Urinary bladder (tissue), 4 donors: ENCODE data around the gene PPP4R2. TPM values are rescaled to one million over a fixed set of nuclear protein-coding genes. Genes with fewer than 3 reads are reported as not detected.

ENCODE experiments used
- DNase-seq: peaks from one replicate; pipeline ENCODE4 v3.0.0-alpha.2; 2015; ENCODE audit errors: extremely low spot score
- H3K27ac ChIP-seq: one replicate; pipeline ENCODE4 v1.5.1; 2013; ENCODE audit warnings: low read depth, mild to moderate bottlenecking, moderate library complexity
- H3K36me3 ChIP-seq: one replicate; pipeline ENCODE4 v1.6.1; 2013; ENCODE audit warnings: mild to moderate bottlenecking, moderate library complexity; ENCODE audit not compliant: insufficient read depth
- H3K4me1 ChIP-seq: one replicate; pipeline ENCODE4 v1.6.1; 2013; ENCODE audit warnings: mild to moderate bottlenecking, moderate library complexity; ENCODE audit not compliant: insufficient read depth
- H3K4me3 ChIP-seq: one replicate; pipeline ENCODE4 v1.5.1; 2013; ENCODE audit warnings: low read depth, low read length
- WGBS: extraction: QIAGEN DNeasy Blood & Tissue Kit; methylation state at CpG from one replicate; pipeline ENCODE4 v1.1.7; 2013; 5-methylcytosine and 5-hydroxymethylcytosine counted together
- polyA plus RNA-seq: library from polyadenylated mRNA; stranded (reverse); fragments of 200-250 nt; gene quantifications from one replicate; pipeline ENCODE4 v1.2.3, GENCODE V29; 2013
- total RNA-seq: library from RNA; depleted of rRNA; stranded (reverse); fragments of >200 nt; gene quantifications from one replicate; pipeline ENCODE4 v1.2.3, GENCODE V29; 2014
- donor health status: healthy with polysubstance abuse.
- donor health status: healthy.

Gene PPP4R2
- total and polyA plus RNA-seq, 2 donors: 15.4 to 132 TPM

DNA sequence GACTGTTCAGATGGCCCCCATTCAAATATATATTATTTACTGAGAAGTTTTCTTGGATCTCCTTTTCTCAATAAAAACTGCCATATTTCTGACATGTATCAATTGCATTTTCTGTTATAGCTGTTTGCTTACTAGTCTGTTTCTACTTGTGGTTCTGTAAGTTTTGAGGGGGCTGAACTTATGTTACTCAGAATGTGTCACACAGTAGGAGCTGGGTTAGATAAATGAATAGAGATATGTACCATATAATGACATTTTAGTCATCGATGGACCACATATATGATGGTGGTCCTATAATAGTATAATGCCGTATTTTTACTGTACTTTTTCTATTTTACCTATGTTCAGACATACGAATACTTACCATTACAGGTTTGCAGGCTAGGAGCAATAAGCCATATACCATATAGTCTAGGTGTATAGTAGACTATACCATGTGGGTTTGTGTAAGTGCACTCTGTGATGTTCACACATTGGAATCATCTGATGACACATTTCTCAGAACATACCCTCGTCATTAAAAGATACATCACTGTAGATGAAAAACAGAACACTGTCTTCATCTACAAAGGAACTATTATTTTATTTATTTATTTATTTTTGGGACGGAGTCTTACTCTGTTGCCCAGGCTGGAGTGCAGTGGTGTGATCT is 22.3 kb downstream of the PPP4R2 start:
- DNase-seq: no peak
- no peak overlapping the region for H3K27ac ChIP-seq
- no peak overlapping the region for H3K4me3 ChIP-seq
- H3K4me1 ChIP-seq: no peaks in the 10 kb centered on the region
- 67% methylated on average over 5 of the region's 5 CpGs for WGBS
- no peaks in the 10 kb centered on the region for H3K36me3 ChIP-seq

DNA sequence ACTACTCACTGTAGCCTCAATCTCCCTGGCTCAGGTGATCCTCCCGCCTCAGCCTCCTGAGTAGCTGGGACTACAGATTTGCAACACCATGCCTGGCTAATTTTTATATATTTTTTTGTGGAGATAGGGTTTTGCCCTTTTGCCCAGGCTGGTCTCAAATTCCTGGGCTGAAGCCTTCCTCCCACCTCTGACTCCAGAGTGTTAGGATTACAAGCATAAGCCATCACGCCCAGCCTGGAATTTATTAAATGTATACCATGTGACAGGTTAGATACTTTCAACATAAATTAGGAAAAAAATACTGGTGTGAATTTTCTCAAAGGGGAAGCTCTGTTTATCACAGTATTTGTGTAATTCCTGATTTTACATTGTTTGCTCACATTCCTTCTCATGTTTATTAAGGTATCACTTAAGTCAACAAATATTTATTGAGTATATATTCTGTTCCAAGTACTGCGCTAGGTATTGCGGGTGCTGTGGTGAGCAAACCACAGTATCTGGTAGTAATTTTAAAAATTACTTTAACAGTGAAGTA is 24.8 kb downstream of the PPP4R2 start:
- no peaks in the 10 kb centered on the region for H3K4me1 ChIP-seq
- DNase-seq: no peak
- 53% methylated on average over 4 of the region's 4 CpGs for WGBS
- H3K36me3 ChIP-seq: no peaks in the 10 kb centered on the region
- no peak overlapping the region for H3K27ac ChIP-seq
- H3K4me3 ChIP-seq: no peak overlapping the region

- no peak for DNase-seq
- H3K36me3 ChIP-seq: no peaks in the 10 kb centered on the region
- no peaks in the 10 kb centered on the region for H3K4me1 ChIP-seq
- H3K4me3 ChIP-seq: no peak overlapping the region
- no peak overlapping the region for H3K27ac ChIP-seq
Measured at GRCh38 chr3:73024836-73025235, 28.2 kb downstream of the PPP4R2 start.

DNA sequence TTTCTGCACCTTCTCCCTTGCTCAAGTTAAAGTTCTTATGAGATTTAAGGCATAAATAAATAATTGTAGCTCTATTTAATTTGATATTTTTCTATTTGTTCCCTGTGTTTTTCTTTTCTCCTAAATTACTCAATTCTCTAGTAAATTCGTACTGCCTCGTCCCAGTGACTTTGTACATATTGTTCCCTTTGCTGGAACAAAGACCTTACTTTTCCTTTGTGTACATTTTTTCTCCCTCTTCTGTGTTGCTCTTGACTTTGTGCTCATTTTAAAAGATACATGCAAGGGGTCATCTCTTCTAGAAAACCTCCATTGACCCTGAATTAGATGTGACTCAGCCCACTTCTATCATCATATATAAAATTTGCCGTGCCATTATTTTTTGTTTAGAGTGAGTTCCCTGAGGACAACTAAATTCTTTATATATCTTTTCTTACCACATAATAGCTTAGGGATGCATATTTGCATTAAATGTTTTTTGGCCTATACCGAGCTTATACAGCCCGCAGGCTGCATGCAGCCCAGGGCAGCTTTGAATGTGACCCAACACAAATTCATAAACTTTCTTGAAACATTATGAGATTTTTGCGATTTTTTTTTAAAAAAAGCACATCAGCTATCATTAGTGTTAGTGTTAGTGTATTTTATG is 29.6 kb downstream of the PPP4R2 start:
- no peak for DNase-seq

GRCh38 chr3:73026760-73027113 is 30.1 kb downstream of the PPP4R2 start:
- WGBS: 98% methylated on average over 2 of the region's 2 CpGs
- Histone ChIP-seq H3K4me3 (no peak overlapping the region), H3K36me3 (no peaks in the 10 kb centered on the region), H3K4me1 (no peaks in the 10 kb centered on the region), H3K27ac (no peak overlapping the region)
- no peak for DNase-seq

More for the DNA sequence above, 29.6 kb downstream of the PPP4R2 start:
- WGBS: 65% methylated on average over 6 of the region's 6 CpGs
- Histone ChIP-seq H3K4me1 (no peaks in the 10 kb centered on the region), H3K27ac (no peak overlapping the region), H3K4me3 (no peak overlapping the region), H3K36me3 (no peaks in the 10 kb centered on the region)

DNA sequence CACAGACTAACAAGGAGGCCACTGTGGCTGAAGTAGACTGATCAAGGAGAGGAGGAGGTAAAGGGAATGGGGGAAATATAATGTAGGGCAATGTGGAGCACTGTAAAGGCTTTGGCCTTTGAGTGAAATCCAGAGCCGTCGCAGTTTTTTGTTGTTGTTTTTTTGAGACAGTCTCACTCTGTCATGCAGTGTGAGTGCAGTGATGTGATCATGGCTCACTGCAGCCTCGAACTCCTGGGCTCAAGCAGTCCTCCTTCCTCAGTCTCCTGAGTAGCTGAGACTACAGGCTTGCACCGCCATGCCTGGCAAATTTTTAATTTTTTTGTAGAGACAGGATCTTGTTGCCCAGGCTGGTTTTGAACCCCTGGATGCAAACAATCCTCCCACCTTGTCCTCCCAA is 32.2 kb downstream of the PPP4R2 start:
- Histone ChIP-seq H3K4me1 (no peaks in the 10 kb centered on the region), H3K27ac (no peak overlapping the region)

GRCh38 chr3:73029321-73029796 is 32.7 kb downstream of the PPP4R2 start:
- no peaks in the 10 kb centered on the region for H3K4me1 ChIP-seq

More for the DNA sequence above, 32.2 kb downstream of the PPP4R2 start:
- WGBS: 66% methylated on average over 4 of the region's 4 CpGs
- no peak for DNase-seq
- no peak overlapping the region for H3K4me3 ChIP-seq
- no peaks in the 10 kb centered on the region for H3K36me3 ChIP-seq

DNA sequence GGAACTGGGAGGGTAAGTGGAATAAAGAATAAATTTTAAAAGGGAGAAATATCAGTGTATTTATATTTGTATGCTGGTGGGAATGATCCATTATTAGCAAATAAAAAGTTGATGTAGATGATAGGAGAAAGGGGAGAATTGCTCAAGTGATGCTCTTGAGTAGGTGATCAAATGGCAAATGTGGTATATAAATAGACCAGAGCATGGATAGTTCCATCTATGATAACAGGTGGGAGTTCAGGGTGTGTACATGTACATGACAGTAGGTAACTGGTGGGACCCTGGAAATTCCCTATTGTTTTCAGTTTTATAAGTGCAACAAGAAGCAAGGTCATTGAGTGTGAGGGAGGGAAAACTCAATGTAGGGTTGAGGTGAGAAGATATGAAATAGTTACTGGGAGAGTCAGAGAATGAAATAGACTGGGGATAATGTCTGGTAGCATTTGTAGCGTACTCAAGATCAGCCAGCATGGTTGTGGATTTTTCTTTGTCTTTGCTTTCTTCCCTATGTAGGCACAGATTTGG is 33.5 kb downstream of the PPP4R2 start:
- WGBS: 90% methylated on average over 1 of the region's 1 CpG
- no peaks in the 10 kb centered on the region for H3K4me1 ChIP-seq
- no peak for DNase-seq
- H3K4me3 ChIP-seq: no peak overlapping the region
- H3K27ac ChIP-seq: no peak overlapping the region
- H3K36me3 ChIP-seq: no peaks in the 10 kb centered on the region

More at GRCh38 chr3:73029321-73029796, 32.7 kb downstream of the PPP4R2 start:
- Histone ChIP-seq H3K36me3 (no peaks in the 10 kb centered on the region), H3K4me3 (no peak overlapping the region), H3K27ac (no peak overlapping the region)
- no peak for DNase-seq
- WGBS: 17% methylated on average over 1 of the region's 1 CpG

- Histone ChIP-seq H3K36me3 (no peaks in the 10 kb centered on the region), H3K27ac (no peak overlapping the region), H3K4me1 (no peaks in the 10 kb centered on the region), H3K4me3 (no peak overlapping the region)
- no peak for DNase-seq
- 36% methylated on average over 2 of the region's 2 CpGs for WGBS
Measured at GRCh38 chr3:73031573-73032103, 35.0 kb downstream of the PPP4R2 start.

DNA sequence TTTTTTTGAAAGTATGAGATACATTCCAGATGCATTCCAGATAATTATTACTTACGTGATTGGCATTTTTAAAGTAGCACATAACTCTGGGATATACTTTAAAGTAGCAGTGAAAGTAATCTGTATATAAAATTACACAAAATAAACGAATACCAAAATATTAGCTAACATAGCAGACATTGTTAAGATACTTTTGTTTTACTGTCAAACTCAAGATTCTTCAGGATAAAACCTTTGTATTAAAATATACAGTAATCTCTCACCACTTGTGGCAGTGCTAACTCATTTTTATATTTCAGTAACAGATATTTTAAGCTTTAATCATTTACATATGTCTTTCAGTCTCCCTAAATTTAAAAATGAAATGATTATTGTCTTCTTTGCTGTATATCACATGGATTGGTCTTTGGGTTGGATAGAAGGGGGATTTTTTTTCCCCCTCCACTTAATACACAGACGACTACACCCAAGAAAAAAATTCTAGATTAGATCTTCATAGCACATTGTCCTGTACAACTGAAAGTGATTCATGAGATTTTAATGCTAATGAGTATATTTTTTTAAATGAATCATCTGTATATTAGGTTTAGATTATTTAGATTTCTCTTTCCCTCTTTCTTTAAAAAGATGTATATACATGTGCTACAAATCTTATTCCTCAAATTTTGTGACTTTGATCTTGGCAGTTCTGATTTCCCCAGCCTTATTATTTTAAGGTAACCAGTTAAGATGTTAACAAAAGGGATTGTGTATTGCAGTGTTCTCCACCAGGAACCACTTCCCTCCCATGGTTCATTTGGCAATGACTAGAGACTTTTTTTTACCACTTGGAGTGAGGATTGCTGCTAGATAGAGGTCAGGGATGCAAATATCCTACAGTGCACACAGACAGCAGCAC is 40.3 kb downstream of the PPP4R2 start:
- H3K27ac ChIP-seq: no peak overlapping the region

DNA sequence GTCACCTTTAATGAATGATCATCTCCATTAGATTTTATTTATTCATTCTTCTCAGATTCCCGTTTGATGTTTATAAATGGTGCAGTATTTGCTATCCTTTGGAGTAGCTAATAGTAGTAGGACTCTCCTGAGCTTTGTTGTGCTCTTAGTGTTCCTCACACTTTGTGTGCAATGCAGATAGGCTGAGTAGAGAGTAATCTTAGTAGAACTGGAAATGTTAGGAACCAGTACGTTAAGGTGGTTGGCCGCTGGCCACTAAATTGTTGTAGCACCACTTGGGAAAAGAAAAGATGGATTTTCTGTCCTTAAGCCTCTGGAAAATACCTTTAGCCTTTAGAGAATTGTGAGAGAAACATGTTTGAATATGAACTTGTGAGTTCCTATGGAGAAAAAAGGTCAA is 44.9 kb downstream of the PPP4R2 start:
- Histone ChIP-seq H3K27ac (no peak overlapping the region), H3K4me3 (no peak overlapping the region), H3K4me1 (peaks cover 1% of the 10 kb centered on the region), H3K36me3 (no peaks in the 10 kb centered on the region)
- 35% methylated on average over 3 of the region's 3 CpGs for WGBS
- DNase-seq: no peak

More for the DNA sequence above, 40.3 kb downstream of the PPP4R2 start:
- Histone ChIP-seq H3K36me3 (no peaks in the 10 kb centered on the region), H3K4me3 (no peak overlapping the region), H3K4me1 (peaks cover 1% of the 10 kb centered on the region)
- WGBS: 49% methylated on average over 3 of the region's 3 CpGs
- DNase-seq: no peak

DNA sequence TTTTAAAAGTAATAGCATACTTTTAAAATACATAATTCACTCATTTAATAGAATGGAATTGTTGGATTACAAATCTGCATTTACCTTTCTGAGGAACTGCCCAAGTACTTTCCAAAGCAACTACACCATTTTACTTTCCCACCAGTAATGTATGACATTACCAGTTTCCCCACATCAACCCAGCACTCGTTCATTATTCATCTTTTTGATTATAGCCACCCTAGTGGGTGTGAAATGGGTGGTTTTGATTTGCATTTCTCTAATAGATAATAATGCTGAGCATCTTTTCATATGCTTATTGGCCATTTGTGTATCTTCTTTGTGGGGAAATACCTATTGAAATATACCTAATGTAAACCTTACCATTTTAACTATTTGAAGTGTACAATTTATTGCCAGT is 46.8 kb downstream of the PPP4R2 start:
- Histone ChIP-seq H3K27ac (no peak overlapping the region), H3K4me3 (no peak overlapping the region), H3K36me3 (no peaks in the 10 kb centered on the region), H3K4me1 (no peaks in the 10 kb centered on the region)
- 76% methylated on average over 1 of the region's 1 CpG for WGBS
- DNase-seq: no peak

DNA sequence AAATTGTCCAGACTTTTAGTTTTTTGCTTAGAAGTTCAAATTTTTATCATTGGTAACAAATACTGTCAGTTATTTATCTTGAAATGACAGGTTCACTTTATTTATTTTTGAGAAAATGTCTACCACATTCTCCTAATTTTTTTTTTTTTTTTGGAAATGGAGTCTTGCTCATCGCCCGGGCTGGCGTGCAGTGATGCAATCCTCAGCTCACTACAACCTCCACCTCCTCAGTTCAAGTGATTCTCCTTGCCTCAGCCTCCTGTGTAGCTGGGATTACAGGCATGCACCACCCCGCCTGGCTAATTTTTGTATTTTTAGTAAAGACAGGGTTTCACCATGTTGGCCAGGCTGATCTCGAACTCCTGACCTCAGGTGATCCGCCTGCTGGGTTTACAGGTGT is 48.8 kb downstream of the PPP4R2 start:
- no peaks in the 10 kb centered on the region for H3K4me1 ChIP-seq
- H3K4me3 ChIP-seq: no peak overlapping the region
- no peak for DNase-seq
- no peaks in the 10 kb centered on the region for H3K36me3 ChIP-seq
- WGBS: 95% methylated on average over 6 of the region's 6 CpGs
- no peak overlapping the region for H3K27ac ChIP-seq
